ENCODE results near the gene SH2D2A.
A peak's percentile ranks its signal among the peaks of the same experiment; 100 is the strongest.

The SH2D2A gene

GRCh38 chr1:156775799-156776198, 40.8 kb downstream of the SH2D2A start:
- no peak for TF ChIP-seq YY1 (IDR thresholded peaks at IDR 0.05; ENCODE audit: insufficient read depth, insufficient read length)
- no peak for TF ChIP-seq SUZ12 (IDR thresholded peaks at IDR 0.05; ENCODE audit: extremely low read depth, insufficient read depth, insufficient read length)
- TF ChIP-seq ZNF274 (IDR thresholded peaks at IDR 0.05; ENCODE audit: low read depth, low read length) = no peak
- H3K4me3 ChIP-seq (ENCODE audit: insufficient read length, low read depth) = no peak overlapping the region

GRCh38 chr1:156773607-156774006, 43.0 kb downstream of the SH2D2A start:
- H3K4me3 ChIP-seq (ENCODE audit: insufficient read length, low read depth) = no peak overlapping the region
- H3K9me3 ChIP-seq (ENCODE audit: insufficient read depth, low read length) = no peaks in the 10 kb centered on the region
- TF ChIP-seq SUZ12 (IDR thresholded peaks at IDR 0.05; ENCODE audit: extremely low read depth, insufficient read depth, insufficient read length) (no peak), YY1 (IDR thresholded peaks at IDR 0.05; ENCODE audit: insufficient read depth, insufficient read length) (no peak), ZNF274 (IDR thresholded peaks at IDR 0.05; ENCODE audit: low read depth, low read length) (no peak)
- peaks cover 63% of the 10 kb centered on the region for H3K36me3 ChIP-seq (ENCODE audit: insufficient read depth, insufficient read length, low read length)
- DNase-seq (ENCODE audit: low read depth, low spot score) = no peak
- no peaks in the 10 kb centered on the region for H3K27me3 ChIP-seq (ENCODE audit: insufficient read depth, insufficient read length)
- no peak overlapping the region for H3K9ac ChIP-seq (ENCODE audit: insufficient read length, low read depth)
- H3K4me1 ChIP-seq (ENCODE audit: insufficient read depth, insufficient read length) = peaks cover 2% of the 10 kb centered on the region

More at GRCh38 chr1:156775799-156776198, 40.8 kb downstream of the SH2D2A start:
- no peaks in the 10 kb centered on the region for H3K9me3 ChIP-seq (ENCODE audit: insufficient read depth, low read length)
- H3K4me1 ChIP-seq (ENCODE audit: insufficient read depth, insufficient read length) = no peaks in the 10 kb centered on the region
- no peaks in the 10 kb centered on the region for H3K27me3 ChIP-seq (ENCODE audit: insufficient read depth, insufficient read length)
- DNase-seq (ENCODE audit: low read depth, low spot score) = no peak
- H3K9ac ChIP-seq (ENCODE audit: insufficient read length, low read depth) = no peak overlapping the region
- peaks cover 45% of the 10 kb centered on the region for H3K36me3 ChIP-seq (ENCODE audit: insufficient read depth, insufficient read length, low read length)

- H3K4me3 ChIP-seq (ENCODE audit: insufficient read length, low read depth) = no peak overlapping the region
- H3K36me3 ChIP-seq (ENCODE audit: insufficient read depth, insufficient read length, low read length) = peaks cover 66% of the 10 kb centered on the region
- H3K27me3 ChIP-seq (ENCODE audit: insufficient read depth, insufficient read length) = no peaks in the 10 kb centered on the region
- H3K4me1 ChIP-seq (ENCODE audit: insufficient read depth, insufficient read length) = peaks cover 2% of the 10 kb centered on the region
- H3K9ac ChIP-seq (ENCODE audit: insufficient read length, low read depth) = no peak overlapping the region
- DNase-seq (ENCODE audit: low read depth, low spot score) = no peak
- no peak for TF ChIP-seq YY1 (IDR thresholded peaks at IDR 0.05; ENCODE audit: insufficient read depth, insufficient read length)
- TF ChIP-seq SUZ12 (IDR thresholded peaks at IDR 0.05; ENCODE audit: extremely low read depth, insufficient read depth, insufficient read length) = no peak
- no peak for TF ChIP-seq ZNF274 (IDR thresholded peaks at IDR 0.05; ENCODE audit: low read depth, low read length)
- no peaks in the 10 kb centered on the region for H3K9me3 ChIP-seq (ENCODE audit: insufficient read depth, low read length)
These were observed 43.7 kb downstream of the SH2D2A start for GRCh38 chr1:156772728-156773497.

GRCh38 chr1:156772222-156772621, 44.4 kb downstream of the SH2D2A start:
- H3K27me3 ChIP-seq (ENCODE audit: insufficient read depth, insufficient read length) = no peaks in the 10 kb centered on the region
- peaks cover 2% of the 10 kb centered on the region for H3K4me1 ChIP-seq (ENCODE audit: insufficient read depth, insufficient read length)
- H3K9me3 ChIP-seq (ENCODE audit: insufficient read depth, low read length) = no peaks in the 10 kb centered on the region
- H3K4me3 ChIP-seq (ENCODE audit: insufficient read length, low read depth) = no peak overlapping the region
- H3K36me3 ChIP-seq (ENCODE audit: insufficient read depth, insufficient read length, low read length) = peaks cover 61% of the 10 kb centered on the region
- no peak overlapping the region for H3K9ac ChIP-seq (ENCODE audit: insufficient read length, low read depth)
- no peak for DNase-seq (ENCODE audit: low read depth, low spot score)
- no peak for TF ChIP-seq SUZ12 (IDR thresholded peaks at IDR 0.05; ENCODE audit: extremely low read depth, insufficient read depth, insufficient read length)
- TF ChIP-seq YY1 (IDR thresholded peaks at IDR 0.05; ENCODE audit: insufficient read depth, insufficient read length) = no peak
- TF ChIP-seq ZNF274 (IDR thresholded peaks at IDR 0.05; ENCODE audit: low read depth, low read length) = no peak

- no peak for TF ChIP-seq ZNF274 (IDR thresholded peaks at IDR 0.05; ENCODE audit: low read depth, low read length)
- TF ChIP-seq SUZ12 (IDR thresholded peaks at IDR 0.05; ENCODE audit: extremely low read depth, insufficient read depth, insufficient read length) = no peak
- TF ChIP-seq YY1 (IDR thresholded peaks at IDR 0.05; ENCODE audit: insufficient read depth, insufficient read length) = no peak
- H3K9me3 ChIP-seq (ENCODE audit: insufficient read depth, low read length) = no peaks in the 10 kb centered on the region
- peak overlapping the region; percentile 98 for H3K9ac ChIP-seq (ENCODE audit: insufficient read length, low read depth)
- peak overlapping the region; percentile 96 for H3K4me3 ChIP-seq (ENCODE audit: insufficient read length, low read depth)
- peaks cover 7% of the 10 kb centered on the region for H3K4me1 ChIP-seq (ENCODE audit: insufficient read depth, insufficient read length)
- peaks cover 50% of the 10 kb centered on the region for H3K36me3 ChIP-seq (ENCODE audit: insufficient read depth, insufficient read length, low read length)
- DNase-seq (ENCODE audit: low read depth, low spot score) = no peak
- H3K27me3 ChIP-seq (ENCODE audit: insufficient read depth, insufficient read length) = no peaks in the 10 kb centered on the region
These were observed 47.9 kb downstream of the SH2D2A start for GRCh38 chr1:156768610-156769295.

GRCh38 chr1:156767879-156768604, 48.6 kb downstream of the SH2D2A start:
- peak; percentile 57 for DNase-seq (ENCODE audit: low read depth, low spot score)
- Histone ChIP-seq H3K4me3 (ENCODE audit: insufficient read length, low read depth) (peak overlapping the region; percentile 96), H3K27me3 (ENCODE audit: insufficient read depth, insufficient read length) (no peaks in the 10 kb centered on the region), H3K36me3 (ENCODE audit: insufficient read depth, insufficient read length, low read length) (peaks cover 43% of the 10 kb centered on the region), H3K9me3 (ENCODE audit: insufficient read depth, low read length) (no peaks in the 10 kb centered on the region), H3K4me1 (ENCODE audit: insufficient read depth, insufficient read length) (peaks cover 7% of the 10 kb centered on the region), H3K9ac (ENCODE audit: insufficient read length, low read depth) (peak overlapping the region; percentile 98)
- no peak for TF ChIP-seq SUZ12 (IDR thresholded peaks at IDR 0.05; ENCODE audit: extremely low read depth, insufficient read depth, insufficient read length)
- no peak for TF ChIP-seq YY1 (IDR thresholded peaks at IDR 0.05; ENCODE audit: insufficient read depth, insufficient read length)
- TF ChIP-seq ZNF274 (IDR thresholded peaks at IDR 0.05; ENCODE audit: low read depth, low read length) = no peak

Data from NT2/D1 (cell line).